HFFc6 (cell line): ENCODE results near the gene ABHD6. TPM values are rescaled to one million over a fixed set of nuclear protein-coding genes. Genes with fewer than 3 reads are reported as not detected.
"Not testable (repeated sequence)": the region's sequence is repeated elsewhere in the genome, so short reads cannot be mapped to it uniquely, and the experiment has no call there.

Experiments used
- DNase-seq: peaks from one replicate; pipeline ENCODE4 v3.0.0-alpha.2; 2018
- H3K27ac Mint-ChIP-seq: 2 replicates; pipeline ENCODE4 v1.8.0; 2020; ENCODE audit warnings: mild to moderate bottlenecking, mixed read lengths
- H3K27me3 Mint-ChIP-seq: 2 replicates; pipeline ENCODE4 v1.8.0; 2021; ENCODE audit warnings: mild to moderate bottlenecking, moderate library complexity, mixed read lengths; ENCODE audit not compliant: insufficient read depth
- H3K36me3 Mint-ChIP-seq: 2 replicates; pipeline ENCODE4 v1.8.0; 2021; ENCODE audit warnings: low read depth, mixed read lengths
- H3K4me1 Mint-ChIP-seq: 2 replicates; pipeline ENCODE4 v1.8.0; 2020; ENCODE audit warnings: low read depth, mixed read lengths
- H3K4me3 Mint-ChIP-seq: 2 replicates; pipeline ENCODE4 v1.8.0; 2020; ENCODE audit warnings: mild to moderate bottlenecking, moderate library complexity, mixed read lengths
- H3K9me3 Mint-ChIP-seq: 2 replicates; pipeline ENCODE4 v1.8.0; 2020; ENCODE audit warnings: mild to moderate bottlenecking, mixed read lengths
- CTCF ChIP-seq: fragments of 200-600 bp; sonication (generic); IDR thresholded peaks from 2 replicates; pipeline ENCODE4 v1.5.0; 2021; ENCODE audit warnings: antibody characterized with exemption, mild to moderate bottlenecking
- total RNA-seq, 6 experiments: library from RNA; stranded (reverse); fragmentation: NEBNext Ultra II Directional; extraction: Animal tissue kit (Norgen Biotek cat#: 25700); gene quantifications; 2 replicates in 1 of 6; 3 replicates in 5 of 6; pipeline ENCODE4 v1.2.3, GENCODE V29; 2021

The ABHD6 gene
- total RNA-seq, 6 experiments from 2014 or later = 6.1 to 8.9 (median 6.5) TPM

- DNase-seq = peak; percentile 57
- Mint-ChIP-seq H3K4me1 (peaks cover 29% of the 10 kb centered on the region), H3K27ac (no peak overlapping the region), H3K9me3 (peaks cover 4% of the 10 kb centered on the region; the same call in 1 of the 2 replicates), H3K27me3 (peaks cover 4% of the 10 kb centered on the region), H3K4me3 (no peak overlapping the region), H3K36me3 (no peaks in the 10 kb centered on the region)
- peak; percentile 88 for TF ChIP-seq CTCF
Measured at GRCh38 chr3:58217209-58217811, 20.3 kb upstream of the ABHD6 start.

- no peak for TF ChIP-seq CTCF
- DNase-seq = no peak
- H3K36me3 Mint-ChIP-seq = no peaks in the 10 kb centered on the region
- peaks cover 4% of the 10 kb centered on the region for H3K27me3 Mint-ChIP-seq
- peaks cover 34% of the 10 kb centered on the region for H3K4me1 Mint-ChIP-seq
- no peak overlapping the region for H3K27ac Mint-ChIP-seq
- no peak overlapping the region for H3K4me3 Mint-ChIP-seq
- H3K9me3 Mint-ChIP-seq = peaks cover 4% of the 10 kb centered on the region; the same call in 1 of the 2 replicates
Measured at GRCh38 chr3:58218904-58219303, 18.7 kb upstream of the ABHD6 start.

- TF ChIP-seq CTCF = no peak
- Mint-ChIP-seq H3K27me3 (peaks cover 16% of the 10 kb centered on the region), H3K4me1 (peaks cover 17% of the 10 kb centered on the region), H3K4me3 (no peak overlapping the region), H3K9me3 (peaks cover 4% of the 10 kb centered on the region; the same call in 1 of the 2 replicates), H3K27ac (no peak overlapping the region), H3K36me3 (no peaks in the 10 kb centered on the region)
- no peak for DNase-seq
Measured at GRCh38 chr3:58222161-58222724, 15.3 kb upstream of the ABHD6 start.

GRCh38 chr3:58223855-58224254 is 13.7 kb upstream of the ABHD6 start:
- DNase-seq = no peak
- H3K4me3 Mint-ChIP-seq = no peak overlapping the region
- no peak for TF ChIP-seq CTCF
- H3K27me3 Mint-ChIP-seq = peaks cover 20% of the 10 kb centered on the region
- no peak overlapping the region for H3K27ac Mint-ChIP-seq
- H3K4me1 Mint-ChIP-seq = peaks cover 14% of the 10 kb centered on the region
- H3K9me3 Mint-ChIP-seq = peaks cover 4% of the 10 kb centered on the region; the same call in 1 of the 2 replicates
- H3K36me3 Mint-ChIP-seq = no peaks in the 10 kb centered on the region

GRCh38 chr3:58227933-58228332 is 9.7 kb upstream of the ABHD6 start:
- not testable (repeated sequence) for H3K27ac Mint-ChIP-seq, DNase-seq, H3K4me1 Mint-ChIP-seq, H3K36me3 Mint-ChIP-seq, H3K9me3 Mint-ChIP-seq, H3K4me3 Mint-ChIP-seq
- H3K27me3 Mint-ChIP-seq = peaks cover 31% of the 10 kb centered on the region

GRCh38 chr3:58230876-58231552 is 6.6 kb upstream of the ABHD6 start:
- H3K9me3 Mint-ChIP-seq = no peaks in the 10 kb centered on the region
- H3K4me1 Mint-ChIP-seq = peaks cover 14% of the 10 kb centered on the region
- H3K27ac Mint-ChIP-seq = no peak overlapping the region
- DNase-seq = no peak
- no peaks in the 10 kb centered on the region for H3K36me3 Mint-ChIP-seq
- H3K4me3 Mint-ChIP-seq = no peak overlapping the region
- no peak for TF ChIP-seq CTCF
- H3K27me3 Mint-ChIP-seq = peaks cover 27% of the 10 kb centered on the region
